Right ventricle myocardium inferior (tissue), 1 donor: ENCODE data around the gene PCNX1. TPM values are rescaled to one million over a fixed set of nuclear protein-coding genes. Genes with fewer than 3 reads are reported as not detected.
"Not testable (repeated sequence)": the region's sequence is repeated elsewhere in the genome, so short reads cannot be mapped to it uniquely, and the experiment has no call there.

ENCODE experiments used
- ATAC-seq: fragments of 200-7000 bp; cut with Tn5 transposase; one replicate; pipeline ENCODE4 v1.9.1; 2020; ENCODE audit warnings: mild to moderate bottlenecking, moderate library complexity
- DNase-seq: peaks from one replicate; pipeline ENCODE4 v3.0.0; 2021; ENCODE audit errors: missing footprints
- intact Hi-C: fragments of 100-400 bp; cut with DNase I; formaldehyde crosslinking; loops from one replicate; pipeline ENCODE4 v1.11.0; 2022
- total RNA-seq: library from RNA; stranded (reverse); fragmentation: NEBNext Ultra II Directional; extraction: Animal tissue kit (Norgen Biotek cat#: 25700); gene quantifications from one replicate; pipeline ENCODE4 v1.2.1, GENCODE V29; 2021
- donor health status: DM: no; HTN: yes; CAD: no; lungs with severe emphysema.

PCNX1 gene
- total RNA-seq, 1 donor from 2014 or later: 33.6 TPM

DNA sequence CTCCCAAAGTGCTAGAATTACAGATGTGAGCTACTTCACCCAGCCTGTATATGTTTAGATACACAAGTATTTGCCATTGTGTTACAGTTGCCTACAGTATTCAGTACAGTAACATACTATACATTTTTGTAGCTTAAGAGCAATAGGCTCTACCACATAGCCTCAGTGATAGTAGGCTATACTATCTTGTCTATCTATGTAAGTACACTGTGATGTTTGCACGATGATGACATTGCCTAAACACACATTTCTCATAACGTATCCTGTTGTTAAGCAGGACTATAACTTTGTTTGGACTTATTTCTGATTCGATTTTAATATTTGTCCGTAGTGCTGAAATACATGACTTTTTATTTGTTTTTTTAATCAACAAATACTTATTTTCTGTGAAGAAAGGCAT lies 129.2 kb downstream of the PCNX1 start:
- DNase-seq: no peak
- no peak for ATAC-seq
- intact Hi-C loops: no loop called here

DNA sequence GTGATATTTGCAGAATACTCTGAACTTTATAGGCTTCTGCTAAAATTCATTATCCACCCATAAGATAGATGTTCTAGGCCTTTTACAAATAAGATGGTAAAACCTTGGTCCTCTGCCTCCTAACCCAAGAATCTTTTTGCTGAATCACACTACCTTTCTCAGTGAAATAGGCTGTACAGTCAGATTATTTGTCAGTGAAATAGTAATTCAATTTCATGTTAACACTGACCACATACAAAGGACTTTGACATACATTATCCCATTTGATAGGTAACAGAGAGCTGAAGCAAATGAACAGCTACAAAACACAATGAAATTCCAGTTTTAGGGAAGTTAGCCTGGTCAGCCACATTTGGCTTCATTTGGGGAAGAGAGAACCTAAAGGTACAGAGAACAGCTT lies 141.1 kb downstream of the PCNX1 start:
- intact Hi-C loops: no loop called here
- ATAC-seq: no peak
- no peak for DNase-seq

GRCh38 chr14:71049435-71050133 lies 142.3 kb downstream of the PCNX1 start:
- ATAC-seq (no peak), DNase-seq (no peak)
- intact Hi-C loops: no loop called here

DNA sequence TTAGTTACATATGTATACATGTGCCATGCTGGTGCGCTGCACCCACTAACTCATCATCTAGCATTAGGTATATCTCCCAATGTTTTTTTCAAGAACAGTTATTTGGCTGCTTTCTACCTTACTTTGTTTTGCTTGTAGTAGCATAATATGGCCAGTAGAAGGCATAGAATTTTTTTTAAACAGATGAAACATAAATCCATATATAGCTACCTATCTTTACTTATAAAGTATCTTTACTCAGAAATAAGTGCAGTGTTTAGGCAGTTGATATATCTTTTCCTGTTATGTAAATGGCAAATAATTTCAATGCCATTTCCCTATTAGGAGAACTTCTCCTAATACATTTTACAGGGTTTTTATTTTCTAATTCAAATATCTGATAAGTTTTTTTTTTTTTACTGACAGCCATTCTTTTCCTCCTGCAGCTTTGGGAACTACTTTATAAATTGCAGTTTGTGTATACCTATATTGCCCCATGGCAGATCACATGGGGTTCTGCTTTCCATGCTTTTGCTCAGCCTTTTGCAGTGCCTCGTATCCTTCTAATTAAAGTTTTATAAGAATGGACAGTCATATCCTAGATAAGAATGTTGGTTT lies 143.1 kb downstream of the PCNX1 start:
- ATAC-seq (no peak), DNase-seq (no peak)
- intact Hi-C loops: no loop called here

- DNase-seq (no peak), ATAC-seq (no peak)
- intact Hi-C loops: no loop called here
Measured at GRCh38 chr14:71054706-71055105, 147.4 kb downstream of the PCNX1 start.

GRCh38 chr14:71056168-71056567 lies 148.9 kb downstream of the PCNX1 start:
- ATAC-seq: no peak
- DNase-seq: no peak
- intact Hi-C loops: no loop called here

DNA sequence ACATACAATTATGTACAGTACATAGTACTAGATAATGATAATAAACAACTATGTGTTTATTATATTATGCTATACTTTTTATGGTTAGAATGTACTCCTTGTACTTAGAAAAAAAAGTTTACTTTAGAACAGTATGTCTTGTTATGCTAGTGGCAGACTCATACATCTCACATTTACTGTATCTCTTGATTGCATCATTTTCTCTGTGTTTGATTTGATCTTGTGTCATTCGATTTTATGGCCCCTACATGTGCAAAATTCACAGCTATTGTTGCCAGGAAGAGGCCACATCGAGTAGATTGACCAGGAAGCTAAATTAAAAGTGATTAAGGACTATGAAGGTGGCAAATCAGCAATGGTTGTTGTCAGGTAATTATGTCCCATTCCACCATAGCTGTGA lies 153.0 kb downstream of the PCNX1 start:
- intact Hi-C loops: no loop called here
- DNase-seq (no peak), ATAC-seq (no peak)

- no peak for ATAC-seq
- DNase-seq: no peak
- intact Hi-C loops: no loop called here
Measured at GRCh38 chr14:71060825-71061455, 153.7 kb downstream of the PCNX1 start.

- intact Hi-C loops: no loop called here
- DNase-seq: no peak
- no peak for ATAC-seq
Measured at GRCh38 chr14:71061458-71061857, 154.2 kb downstream of the PCNX1 start.

DNA sequence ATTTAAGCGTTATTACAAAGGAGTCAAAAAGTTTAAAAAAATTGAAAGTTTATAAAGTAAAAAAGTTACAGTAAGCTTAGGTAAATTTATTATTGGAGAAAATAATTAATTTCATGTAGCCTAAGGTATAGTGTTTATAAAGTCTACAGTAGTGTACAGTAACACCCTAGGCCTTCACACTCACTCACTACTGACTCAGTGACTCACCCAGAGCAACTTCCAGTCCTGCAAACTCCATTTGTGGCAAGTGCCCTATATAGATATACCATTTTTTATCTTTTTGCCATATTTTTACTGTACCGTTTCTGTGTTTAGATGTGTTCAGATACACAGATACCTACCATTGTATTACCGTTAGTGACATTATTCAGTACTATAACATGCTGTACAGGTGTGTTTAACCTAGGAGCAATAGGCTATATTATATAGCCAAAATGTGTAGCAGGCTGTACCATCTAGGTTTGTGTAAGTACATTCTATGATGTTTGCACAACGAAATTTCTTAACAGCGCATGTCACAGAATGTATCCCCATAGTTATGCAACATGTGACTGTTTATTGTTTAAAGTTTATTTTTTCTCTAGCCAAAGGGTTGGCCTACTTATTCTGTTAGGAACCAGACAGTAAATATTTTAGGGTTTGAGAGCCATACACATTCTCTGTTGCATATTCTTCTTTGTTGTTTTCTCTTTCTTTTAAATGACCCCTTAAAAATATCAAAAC lies 155.5 kb downstream of the PCNX1 start:
- ATAC-seq: no peak
- intact Hi-C loops: no loop called here
- DNase-seq: no peak

GRCh38 chr14:71063351-71063750 lies 156.1 kb downstream of the PCNX1 start:
- intact Hi-C loops: no loop called here
- ATAC-seq: no peak

GRCh38 chr14:71064747-71065146 lies 157.5 kb downstream of the PCNX1 start:
- ATAC-seq, intact Hi-C loops, DNase-seq: not testable (repeated sequence)

More at GRCh38 chr14:71063351-71063750, 156.1 kb downstream of the PCNX1 start:
- DNase-seq: no peak

DNA sequence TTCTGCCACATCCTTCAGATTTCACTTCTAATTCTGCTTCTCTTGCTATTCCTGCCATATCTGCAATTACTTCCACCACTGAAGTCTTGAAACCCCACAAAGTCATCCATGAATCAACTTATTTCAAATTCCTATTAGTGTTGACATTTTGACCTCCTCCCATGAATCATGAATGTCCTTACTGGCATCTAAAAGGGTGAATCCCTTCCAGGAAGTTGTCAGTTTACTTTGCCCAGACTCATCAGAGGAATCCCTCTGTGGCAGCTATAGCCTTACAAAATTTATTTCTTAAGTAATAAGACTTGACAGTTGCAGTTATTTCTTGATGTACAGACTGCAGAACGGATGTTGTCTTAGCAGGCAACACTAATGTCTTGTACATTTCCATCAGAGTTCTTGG lies 162.9 kb downstream of the PCNX1 start:
- no peak for DNase-seq
- intact Hi-C loops: no loop called here
- ATAC-seq: no peak

- ATAC-seq (no peak), DNase-seq (no peak)
- intact Hi-C loops: no loop called here
Measured at GRCh38 chr14:71071042-71071441, 163.8 kb downstream of the PCNX1 start.

DNA sequence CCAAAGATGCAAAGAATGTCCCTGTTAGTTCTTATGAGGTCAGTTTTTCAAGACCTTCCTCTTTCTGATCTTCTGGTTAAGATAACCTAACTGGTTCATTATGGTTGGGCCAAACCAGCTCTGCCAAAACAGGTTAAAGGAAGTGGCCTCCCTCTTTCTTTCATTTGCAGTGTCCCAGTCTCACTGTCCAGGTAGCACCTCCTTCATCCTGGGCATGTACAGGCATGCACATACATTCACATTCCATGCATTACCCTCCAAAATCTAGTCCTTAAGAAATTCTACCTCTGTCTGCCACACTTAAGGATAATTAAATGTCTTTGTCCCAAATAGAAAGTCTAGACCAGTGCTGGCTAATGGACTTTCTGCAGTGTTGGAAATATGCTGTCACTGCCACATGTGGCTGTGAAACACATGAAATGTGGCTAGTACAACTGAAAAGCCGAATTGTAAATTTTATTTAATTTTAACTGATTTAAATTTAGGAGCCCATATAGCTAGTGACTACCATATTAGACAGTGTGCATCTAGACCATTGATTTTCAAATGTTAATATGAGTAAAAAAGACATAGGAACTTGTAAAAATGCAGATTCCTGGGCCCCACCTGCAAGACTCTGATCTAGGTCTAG lies 169.3 kb downstream of the PCNX1 start:
- no peak for ATAC-seq
- no peak for DNase-seq
- intact Hi-C loops: no loop called here

GRCh38 chr14:71078500-71078899 lies 171.2 kb downstream of the PCNX1 start:
- ATAC-seq (no peak), DNase-seq (no peak)
- intact Hi-C loops: no loop called here

DNA sequence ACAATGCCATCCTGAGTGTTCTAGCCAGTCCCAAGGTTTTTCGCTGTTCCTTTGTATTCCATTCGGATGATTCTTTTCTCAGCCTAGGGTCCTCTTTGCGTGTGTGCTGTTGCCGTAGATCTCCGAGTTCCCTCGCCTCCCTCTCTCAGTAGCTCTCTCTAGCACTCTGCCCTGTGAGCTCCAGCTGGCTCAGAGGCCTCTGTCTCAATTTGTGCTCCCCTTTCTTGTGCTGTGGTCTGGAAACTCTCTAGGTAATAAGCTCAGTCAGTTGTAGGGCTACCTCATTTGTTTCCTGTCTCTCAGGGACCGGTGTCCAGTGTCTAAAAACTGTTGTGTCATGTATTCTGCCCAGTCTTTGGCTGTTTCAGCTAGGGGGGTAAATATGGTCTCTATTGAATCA lies 179.3 kb downstream of the PCNX1 start:
- intact Hi-C loops: no loop called here
- DNase-seq (no peak), ATAC-seq (no peak)

GRCh38 chr14:71089971-71090370 lies 182.7 kb downstream of the PCNX1 start:
- intact Hi-C loops: no loop called here
- ATAC-seq: no peak

DNA sequence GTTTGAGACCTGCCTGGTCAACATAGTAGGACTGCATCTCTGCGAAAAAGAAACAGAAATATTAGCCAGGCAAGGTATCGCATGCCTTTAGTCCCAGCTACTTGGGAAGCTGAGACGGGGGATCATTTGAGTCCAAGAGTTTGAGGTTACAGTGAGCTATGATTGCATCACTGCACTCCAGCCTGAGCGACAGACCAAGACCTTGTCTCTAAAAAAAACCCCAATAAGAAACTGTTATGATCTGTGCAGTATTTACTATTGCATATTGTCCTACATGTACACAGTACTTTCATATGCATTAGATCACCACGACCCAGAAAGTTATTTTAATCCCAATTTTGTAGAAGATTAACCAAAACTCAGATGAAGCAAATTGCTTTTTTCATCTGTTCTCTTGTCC lies 187.5 kb downstream of the PCNX1 start:
- ATAC-seq (no peak), DNase-seq (no peak)
- intact Hi-C loops: no loop called here

More at GRCh38 chr14:71089971-71090370, 182.7 kb downstream of the PCNX1 start:
- DNase-seq: no peak
